A549 (cell line): ENCODE data around the gene COL19A1. TPM values are rescaled to one million over a fixed set of nuclear protein-coding genes. Genes with fewer than 3 reads are reported as not detected.

Experiments
- ATAC-seq, 2 experiments: fragments of 200-7000 bp in 1 of 2; fragments of >200 bp in 1 of 2; cut with Nextera tagmentation in 1 of 2; cut with Tn5 transposase in 1 of 2; 3 replicates each; pipeline versions ENCODE4 v1.8.0 to v1.9.1; 2018 to 2020; ENCODE audit warnings: mild to moderate bottlenecking in 1 of 2, moderate library complexity in 1 of 2
- CTCF ChIA-PET: fragments of 300-600 bp; sonication (Branson Sonifier 250); formaldehyde crosslinking; extraction: SDS; loops from one replicate; lab custom pipeline; 2021; ENCODE audit warnings: antibody characterized with exemption, inconsistent platforms; lab: Yijun Ruan, JAX
- POLR2A ChIA-PET: fragments of 350-600 bp; formaldehyde crosslinking; extraction: SDS; loops from one replicate; lab custom pipeline; 2021; ENCODE audit warnings: antibody characterized with exemption, inconsistent platforms; lab: Yijun Ruan, JAX
- DNase-seq, 2 experiments: peaks; one replicate each; pipeline versions ENCODE4 v3.0.0 to v3.0.0-alpha.2; 2011 to 2016; ENCODE audit warnings: low read depth in 1 of 2, low spot score in 1 of 2
- FAIRE-seq: peaks from 2 replicates; lab custom pipeline; 2011; peaks lifted over from hg19 to GRCh38; lab: Jason Lieb, UNC
- H3K27ac ChIP-seq, 2 experiments: fragments of >200 bp; sonication (Bioruptor Twin); formaldehyde crosslinking; 3 replicates each; pipeline ENCODE4 v1.5.1; 2016 to 2017
- H3K4me1 ChIP-seq: fragments of >200 bp; sonication (Bioruptor Twin); formaldehyde crosslinking; 3 replicates; pipeline ENCODE4 v1.6.1; 2016
- H3K4me2 ChIP-seq: fragments of >200 bp; sonication (Bioruptor Twin); formaldehyde crosslinking; 3 replicates; pipeline ENCODE4 v1.6.1; 2016
- H3K4me3 ChIP-seq: fragments of >200 bp; sonication (Bioruptor Twin); formaldehyde crosslinking; 3 replicates; pipeline ENCODE4 v1.5.1; 2016
- H3K9me3 ChIP-seq: fragments of >200 bp; sonication (Bioruptor Twin); formaldehyde crosslinking; 3 replicates; pipeline ENCODE4 v1.6.1; 2016
- CEBPB ChIP-seq, 2 experiments: fragments of >200 bp in 1 of 2; sonication (Bioruptor Twin) in 1 of 2; formaldehyde crosslinking in 1 of 2; IDR thresholded peaks; 2 replicates each; pipeline ENCODE4 v1.6.1; 2012 to 2016
- CHD2 ChIP-seq: fragments of 150-350 bp; IDR thresholded peaks from 2 replicates; pipeline ENCODE4 v1.6.1; 2014; ENCODE audit warnings: low read length; ENCODE audit not compliant: partially characterized antibody
- EHF ChIP-seq: fragments of 250-450 bp; sonication (Bioruptor Pico); IDR thresholded peaks from 2 replicates; pipeline ENCODE4 v1.5.0; 2020; ENCODE audit warnings: mild to moderate bottlenecking
- EP300 ChIP-seq, 2 experiments: fragments of >200 bp; sonication (Bioruptor Twin); formaldehyde crosslinking; IDR thresholded peaks; 2 replicates in 1 of 2; 3 replicates in 1 of 2; pipeline ENCODE4 v1.6.1; 2016 to 2017
- FOSB ChIP-seq: fragments of 250-450 bp; sonication (Bioruptor Pico); IDR thresholded peaks from 2 replicates; pipeline ENCODE4 v1.5.0; 2020; ENCODE audit warnings: mild to moderate bottlenecking, moderate library complexity
- FOSL2 ChIP-seq, 2 experiments: fragments of 450-650 bp in 1 of 2; fragments of >200 bp in 1 of 2; sonication (Bioruptor Twin) in 1 of 2; formaldehyde crosslinking; IDR thresholded peaks; 2 replicates each; pipeline versions ENCODE4 v1.5.0 to v1.6.1; 2016 to 2020; ENCODE audit warnings: mild to moderate bottlenecking in 1 of 2, moderate library complexity in 1 of 2
- HOXB5 ChIP-seq: fragments of 250-450 bp; sonication (Bioruptor Pico); IDR thresholded peaks from 2 replicates; pipeline ENCODE4 v1.5.0; 2020; ENCODE audit warnings: mild to moderate bottlenecking, moderate library complexity
- MAFK ChIP-seq: fragments of 450-650 bp; IDR thresholded peaks from 2 replicates; pipeline ENCODE4 v1.6.1; 2014; ENCODE audit not compliant: partially characterized antibody
- MYC ChIP-seq: IDR thresholded peaks from 2 replicates; pipeline ENCODE4 v1.6.1; 2012; ENCODE audit warnings: mild to moderate bottlenecking, inconsistent platforms, low read length, improper control_type of control experiment, borderline replicate concordance
- NFE2L2 ChIP-seq: fragments of 150-350 bp; conservative IDR thresholded peaks from 2 replicates; pipeline ENCODE4 v1.6.1; 2014; ENCODE audit warnings: low read length
- PHF8 ChIP-seq: fragments of 200-600 bp; sonication (generic); IDR thresholded peaks from 2 replicates; pipeline ENCODE4 v1.6.1; 2016; ENCODE audit warnings: low read depth, mild to moderate bottlenecking, antibody characterized with exemption, moderate library complexity, borderline replicate concordance
- RAD21 ChIP-seq, 2 experiments: fragments of >200 bp in 1 of 2; sonication (Bioruptor Twin) in 1 of 2; formaldehyde crosslinking in 1 of 2; IDR thresholded peaks in 1 of 2; conservative IDR thresholded peaks in 1 of 2; 2 replicates in 1 of 2; 3 replicates in 1 of 2; pipeline ENCODE4 v1.6.1; 2012 to 2018; ENCODE audit warnings: inconsistent platforms in 1 of 2
- RARB ChIP-seq: fragments of 250-450 bp; sonication (Bioruptor Pico); IDR thresholded peaks from 2 replicates; pipeline ENCODE4 v1.8.0; 2021; ENCODE audit warnings: mild to moderate bottlenecking, moderate library complexity
- RCOR1 ChIP-seq: fragments of 150-350 bp; IDR thresholded peaks from 2 replicates; pipeline ENCODE4 v1.6.1; 2014; ENCODE audit warnings: antibody characterized with exemption, low read length, low read depth
- RFX5 ChIP-seq: fragments of 450-650 bp; IDR thresholded peaks from 2 replicates; pipeline ENCODE4 v1.7.1; 2014; ENCODE audit warnings: antibody characterized with exemption, mild to moderate bottlenecking, moderate library complexity
- SREBF2 ChIP-seq: fragments of 450-650 bp; IDR thresholded peaks from 2 replicates; pipeline ENCODE4 v1.6.1; 2014; ENCODE audit warnings: mild to moderate bottlenecking, moderate library complexity
- ZNF302 ChIP-seq: fragments of 250-450 bp; sonication (Bioruptor Pico); IDR thresholded peaks from 2 replicates; pipeline ENCODE4 v1.9.0; 2021; ENCODE audit warnings: inconsistent platforms, mild to moderate bottlenecking, moderate library complexity
- WGBS: methylation state at CpG from one replicate; pipeline ENCODE4 v1.1.6; 2017; ENCODE audit errors: missing lambda C conversion rate; 5-methylcytosine and 5-hydroxymethylcytosine counted together
- polyA plus RNA-seq, 4 experiments: library from polyadenylated mRNA; depleted of rRNA in 3 of 4; stranded (reverse); fragments of >200 nt; fragmentation: RNase III in 1 of 4; extraction: RNeasy Plus Mini Kit Qiagen cat#74134 plus additional on column Dnase treatment in 1 of 4; gene quantifications; 2 replicates in 3 of 4; 3 replicates in 1 of 4; pipeline ENCODE4 v1.2.3, GENCODE V29; 2011 to 2017
- TF ChIP-seq, protein P1 (sequence below): fragments of 200-600 bp; sonication (generic); IDR thresholded peaks from 2 replicates; pipeline ENCODE4 v1.6.1; 2016; ENCODE audit warnings: antibody characterized with exemption, mild to moderate bottlenecking, moderate library complexity
- TF ChIP-seq, protein P2 (sequence below): fragments of 250-450 bp; sonication (Bioruptor Pico); IDR thresholded peaks from 2 replicates; pipeline ENCODE4 v1.5.0; 2020; ENCODE audit warnings: low read depth, mild to moderate bottlenecking, moderate library complexity
- TF ChIP-seq, protein P3 (sequence below): fragments of 250-450 bp; sonication (Bioruptor Pico); IDR thresholded peaks from 2 replicates; pipeline ENCODE4 v1.5.0; 2021; ENCODE audit warnings: mild to moderate bottlenecking, moderate library complexity, borderline replicate concordance
- TF ChIP-seq, protein P4 (sequence below): IDR thresholded peaks from 2 replicates; pipeline ENCODE4 v1.6.1; 2012; ENCODE audit warnings: low read depth, borderline replicate concordance

The COL19A1 gene
- polyA plus RNA-seq, 2 of the 4 experiments (the other 2 are of a cell fraction): not detected

DNA sequence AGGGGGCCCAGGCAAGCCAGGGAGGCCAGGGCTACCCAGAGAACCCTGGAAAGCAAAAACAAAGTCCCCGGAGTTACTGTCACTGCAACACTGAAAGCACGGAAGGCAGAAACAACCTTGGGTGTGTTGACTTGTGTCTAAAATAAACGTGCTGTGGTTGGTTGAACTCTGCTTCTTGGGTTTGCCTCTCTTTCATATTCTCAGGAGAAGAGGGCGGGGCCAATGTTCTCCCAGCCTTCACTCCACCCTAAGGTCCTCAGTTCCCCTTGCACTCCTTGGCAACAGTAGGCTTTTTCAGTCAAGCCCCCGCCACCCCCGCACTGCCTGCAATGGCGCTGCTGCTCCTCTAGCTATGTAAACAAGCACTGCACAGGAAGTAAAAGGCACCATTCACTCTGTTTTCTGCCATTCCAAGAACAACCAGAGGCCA is 375.6 kb downstream of the COL19A1 start:
- H3K4me1 ChIP-seq: no peaks in the 10 kb centered on the region
- ATAC-seq: no peak
- FAIRE-seq: no peak
- 57% methylated on average over 6 of the region's 7 CpGs for WGBS
- H3K4me2 ChIP-seq: no peak overlapping the region
- H3K4me3 ChIP-seq: no peak overlapping the region
- H3K9me3 ChIP-seq: no peaks in the 10 kb centered on the region
- no peak for DNase-seq
- CTCF ChIA-PET: interaction anchor here (0.8 to 1.5 kb wide), 2 partner anchors 11 to 21 kb away, joined by 3 to 4 read pairs; no protein-coding TSS in a partner anchor
- TF ChIP-seq FOSB (CRISPR knock-in tag) (no peak), RCOR1 (no peak), RAD21 (conservative IDR thresholded peaks at IDR 0.05 in 1 of 2, IDR thresholded peaks at IDR 0.05 in 1 of 2) (no peak), EP300 (IDR thresholded peaks at IDR 0.05) (no peak), MAFK (no peak), PHF8 (no peak), NFE2L2 (no peak), HOXB5 (no peak), SREBF2 (no peak), FOSL2 (IDR thresholded peaks at IDR 0.05) (no peak), FOSL2 (CRISPR knock-in tag; IDR thresholded peaks at IDR 0.05) (no peak), CHD2 (no peak), CEBPB (IDR thresholded peaks at IDR 0.05) (no peak), ZNF302 (CRISPR knock-in tag) (no peak)
- TF ChIP-seq, protein P1, sequence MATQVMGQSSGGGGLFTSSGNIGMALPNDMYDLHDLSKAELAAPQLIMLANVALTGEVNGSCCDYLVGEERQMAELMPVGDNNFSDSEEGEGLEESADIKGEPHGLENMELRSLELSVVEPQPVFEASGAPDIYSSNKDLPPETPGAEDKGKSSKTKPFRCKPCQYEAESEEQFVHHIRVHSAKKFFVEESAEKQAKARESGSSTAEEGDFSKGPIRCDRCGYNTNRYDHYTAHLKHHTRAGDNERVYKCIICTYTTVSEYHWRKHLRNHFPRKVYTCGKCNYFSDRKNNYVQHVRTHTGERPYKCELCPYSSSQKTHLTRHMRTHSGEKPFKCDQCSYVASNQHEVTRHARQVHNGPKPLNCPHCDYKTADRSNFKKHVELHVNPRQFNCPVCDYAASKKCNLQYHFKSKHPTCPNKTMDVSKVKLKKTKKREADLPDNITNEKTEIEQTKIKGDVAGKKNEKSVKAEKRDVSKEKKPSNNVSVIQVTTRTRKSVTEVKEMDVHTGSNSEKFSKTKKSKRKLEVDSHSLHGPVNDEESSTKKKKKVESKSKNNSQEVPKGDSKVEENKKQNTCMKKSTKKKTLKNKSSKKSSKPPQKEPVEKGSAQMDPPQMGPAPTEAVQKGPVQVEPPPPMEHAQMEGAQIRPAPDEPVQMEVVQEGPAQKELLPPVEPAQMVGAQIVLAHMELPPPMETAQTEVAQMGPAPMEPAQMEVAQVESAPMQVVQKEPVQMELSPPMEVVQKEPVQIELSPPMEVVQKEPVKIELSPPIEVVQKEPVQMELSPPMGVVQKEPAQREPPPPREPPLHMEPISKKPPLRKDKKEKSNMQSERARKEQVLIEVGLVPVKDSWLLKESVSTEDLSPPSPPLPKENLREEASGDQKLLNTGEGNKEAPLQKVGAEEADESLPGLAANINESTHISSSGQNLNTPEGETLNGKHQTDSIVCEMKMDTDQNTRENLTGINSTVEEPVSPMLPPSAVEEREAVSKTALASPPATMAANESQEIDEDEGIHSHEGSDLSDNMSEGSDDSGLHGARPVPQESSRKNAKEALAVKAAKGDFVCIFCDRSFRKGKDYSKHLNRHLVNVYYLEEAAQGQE: no peak
- TF ChIP-seq, protein P2, sequence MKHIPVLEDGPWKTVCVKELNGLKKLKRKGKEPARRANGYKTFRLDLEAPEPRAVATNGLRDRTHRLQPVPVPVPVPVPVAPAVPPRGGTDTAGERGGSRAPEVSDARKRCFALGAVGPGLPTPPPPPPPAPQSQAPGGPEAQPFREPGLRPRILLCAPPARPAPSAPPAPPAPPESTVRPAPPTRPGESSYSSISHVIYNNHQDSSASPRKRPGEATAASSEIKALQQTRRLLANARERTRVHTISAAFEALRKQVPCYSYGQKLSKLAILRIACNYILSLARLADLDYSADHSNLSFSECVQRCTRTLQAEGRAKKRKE (CRISPR knock-in tag): no peak
- TF ChIP-seq, protein P3, sequence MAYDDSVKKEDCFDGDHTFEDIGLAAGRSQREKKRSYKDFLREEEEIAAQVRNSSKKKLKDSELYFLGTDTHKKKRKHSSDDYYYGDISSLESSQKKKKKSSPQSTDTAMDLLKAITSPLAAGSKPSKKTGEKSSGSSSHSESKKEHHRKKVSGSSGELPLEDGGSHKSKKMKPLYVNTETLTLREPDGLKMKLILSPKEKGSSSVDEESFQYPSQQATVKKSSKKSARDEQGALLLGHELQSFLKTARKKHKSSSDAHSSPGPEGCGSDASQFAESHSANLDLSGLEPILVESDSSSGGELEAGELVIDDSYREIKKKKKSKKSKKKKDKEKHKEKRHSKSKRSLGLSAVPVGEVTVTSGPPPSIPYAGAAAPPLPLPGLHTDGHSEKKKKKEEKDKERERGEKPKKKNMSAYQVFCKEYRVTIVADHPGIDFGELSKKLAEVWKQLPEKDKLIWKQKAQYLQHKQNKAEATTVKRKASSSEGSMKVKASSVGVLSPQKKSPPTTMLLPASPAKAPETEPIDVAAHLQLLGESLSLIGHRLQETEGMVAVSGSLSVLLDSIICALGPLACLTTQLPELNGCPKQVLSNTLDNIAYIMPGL (CRISPR knock-in tag): no peak
- TF ChIP-seq, all 56 proteins: peak for 0
- no peak overlapping the region for H3K27ac ChIP-seq
- POLR2A ChIA-PET: no interaction called here

DNA sequence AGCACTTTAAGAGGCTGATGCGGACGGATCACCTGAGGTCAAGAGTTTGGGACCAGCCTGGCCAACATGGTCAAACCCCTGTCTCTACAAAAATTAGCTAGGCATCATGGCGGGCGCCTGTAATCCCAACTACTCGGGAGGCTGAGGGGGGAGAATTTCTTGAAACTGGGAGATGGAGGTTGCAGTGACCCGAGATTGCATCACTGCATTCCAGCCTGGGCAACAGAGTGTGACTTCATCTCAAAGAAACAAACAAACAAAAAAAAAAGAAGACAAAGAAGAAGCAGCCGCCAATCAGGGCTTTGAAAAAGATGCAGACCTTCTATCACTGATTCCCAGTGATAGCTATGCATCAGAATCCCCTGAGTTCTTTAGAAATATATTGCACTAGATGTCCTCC is 379.8 kb downstream of the COL19A1 start:
- H3K4me1 ChIP-seq: no peaks in the 10 kb centered on the region
- H3K4me3 ChIP-seq: no peak overlapping the region
- no peaks in the 10 kb centered on the region for H3K9me3 ChIP-seq
- no peak for DNase-seq
- ATAC-seq: no peak
- H3K27ac ChIP-seq: no peak overlapping the region
- WGBS: 53% methylated on average over 7 of the region's 7 CpGs
- no peak for FAIRE-seq
- POLR2A ChIA-PET: no interaction called here
- CTCF ChIA-PET: interaction anchor here (1.3 kb wide), 1 partner anchor 123 kb away, joined by 5 read pairs; no protein-coding TSS in a partner anchor
- no peak overlapping the region for H3K4me2 ChIP-seq
- TF ChIP-seq RFX5: no peak
- no peak for TF ChIP-seq MYC
- TF ChIP-seq FOSB (CRISPR knock-in tag): no peak
- no peak for TF ChIP-seq RARB (CRISPR knock-in tag)
- TF ChIP-seq EHF (CRISPR knock-in tag): no peak
- TF ChIP-seq CEBPB (IDR thresholded peaks at IDR 0.05): no peak
- TF ChIP-seq SREBF2: no peak
- TF ChIP-seq, protein P1: no peak
- TF ChIP-seq, protein P4, sequence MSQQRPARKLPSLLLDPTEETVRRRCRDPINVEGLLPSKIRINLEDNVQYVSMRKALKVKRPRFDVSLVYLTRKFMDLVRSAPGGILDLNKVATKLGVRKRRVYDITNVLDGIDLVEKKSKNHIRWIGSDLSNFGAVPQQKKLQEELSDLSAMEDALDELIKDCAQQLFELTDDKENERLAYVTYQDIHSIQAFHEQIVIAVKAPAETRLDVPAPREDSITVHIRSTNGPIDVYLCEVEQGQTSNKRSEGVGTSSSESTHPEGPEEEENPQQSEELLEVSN: no peak
- TF ChIP-seq RAD21 (conservative IDR thresholded peaks at IDR 0.05 in 1 of 2, IDR thresholded peaks at IDR 0.05 in 1 of 2): no peak
- TF ChIP-seq, protein P2 (CRISPR knock-in tag): no peak
